ENCODE results near the gene PLAC8L1. TPM values are rescaled to one million over a fixed set of nuclear protein-coding genes. Genes with fewer than 3 reads are reported as not detected.
A peak's percentile ranks its signal among the peaks of the same experiment; 100 is the strongest.

PLAC8L1 gene
- total RNA-seq, 1 experiment from 2014 or later, result 0.77 TPM

DNA sequence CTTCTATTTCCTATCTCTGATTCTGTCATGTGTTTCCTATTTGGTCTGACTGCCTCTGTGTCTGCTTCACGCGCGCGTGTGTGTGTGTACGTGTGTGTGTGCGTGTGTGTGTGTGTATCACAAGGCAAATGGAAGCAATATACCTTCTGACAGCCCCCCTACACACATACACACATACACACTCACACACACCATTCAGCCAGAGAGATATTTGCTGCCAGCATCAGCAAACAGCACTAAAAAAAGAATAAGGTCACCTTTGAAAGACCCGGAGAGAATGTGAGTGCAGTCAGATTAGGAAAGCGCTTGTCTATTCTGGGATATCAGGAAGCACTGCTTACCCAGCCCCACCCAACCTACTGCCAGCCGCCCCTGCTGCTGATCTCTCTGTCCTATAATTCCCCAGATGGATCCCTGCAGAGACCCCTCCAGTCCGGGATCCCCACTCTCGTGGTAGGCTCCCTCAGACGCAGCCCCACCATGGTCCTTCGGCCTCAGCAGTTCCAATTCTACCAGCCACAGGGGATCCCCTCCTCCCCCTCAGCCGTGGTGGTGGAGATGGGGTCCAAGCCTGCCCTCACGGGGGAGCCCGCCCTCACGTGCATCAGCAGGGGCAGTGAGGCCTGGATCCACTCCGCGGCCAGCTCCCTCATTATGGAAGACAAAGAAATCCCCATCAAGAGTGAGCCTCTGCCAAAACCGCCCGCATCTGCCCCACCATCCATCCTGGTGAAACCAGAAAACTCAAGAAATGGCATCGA, 45.7 kb downstream of the PLAC8L1 start (continued):
- no peak for TF ChIP-seq E2F1 (CRISPR knock-in tag; IDR thresholded peaks at IDR 0.05)
- no peak for TF ChIP-seq TCF7 (CRISPR knock-in tag; IDR thresholded peaks at IDR 0.05; ENCODE audit: low read depth)
- TF ChIP-seq IRF2 (CRISPR knock-in tag; IDR thresholded peaks at IDR 0.05; ENCODE audit: borderline replicate concordance, low read depth), result no peak

- CTCF ChIA-PET, result no interaction called here
- DNase-seq (ENCODE audit: low spot score) (no peak), ATAC-seq (no peak)
- TF ChIP-seq RELA (CRISPR knock-in tag; IDR thresholded peaks at IDR 0.05; ENCODE audit: borderline replicate concordance) (no peak), PRRX2 (CRISPR knock-in tag; IDR thresholded peaks at IDR 0.05) (no peak), NFYB (CRISPR knock-in tag; conservative IDR thresholded peaks at IDR 0.05; ENCODE audit: low read depth) (no peak), HMGA2 (CRISPR knock-in tag; IDR thresholded peaks at IDR 0.05) (no peak), FOXP1 (CRISPR knock-in tag; IDR thresholded peaks at IDR 0.05; ENCODE audit: borderline replicate concordance) (no peak), ZNF263 (CRISPR knock-in tag; IDR thresholded peaks at IDR 0.05; ENCODE audit: low read depth) (no peak), KAT7 (CRISPR knock-in tag; IDR thresholded peaks at IDR 0.05; ENCODE audit: borderline replicate concordance) (no peak), FOXP4 (CRISPR knock-in tag; IDR thresholded peaks at IDR 0.05) (no peak), IRF2 (CRISPR knock-in tag; IDR thresholded peaks at IDR 0.05; ENCODE audit: borderline replicate concordance, low read depth) (no peak), SMAD3 (CRISPR knock-in tag; IDR thresholded peaks at IDR 0.05; ENCODE audit: borderline replicate concordance) (no peak), ETV6 (CRISPR knock-in tag; IDR thresholded peaks at IDR 0.05) (no peak), GRHL2 (CRISPR knock-in tag; IDR thresholded peaks at IDR 0.05; ENCODE audit: insufficient replicate concordance, severe bottlenecking) (no peak)
- TF ChIP-seq, protein P1, sequence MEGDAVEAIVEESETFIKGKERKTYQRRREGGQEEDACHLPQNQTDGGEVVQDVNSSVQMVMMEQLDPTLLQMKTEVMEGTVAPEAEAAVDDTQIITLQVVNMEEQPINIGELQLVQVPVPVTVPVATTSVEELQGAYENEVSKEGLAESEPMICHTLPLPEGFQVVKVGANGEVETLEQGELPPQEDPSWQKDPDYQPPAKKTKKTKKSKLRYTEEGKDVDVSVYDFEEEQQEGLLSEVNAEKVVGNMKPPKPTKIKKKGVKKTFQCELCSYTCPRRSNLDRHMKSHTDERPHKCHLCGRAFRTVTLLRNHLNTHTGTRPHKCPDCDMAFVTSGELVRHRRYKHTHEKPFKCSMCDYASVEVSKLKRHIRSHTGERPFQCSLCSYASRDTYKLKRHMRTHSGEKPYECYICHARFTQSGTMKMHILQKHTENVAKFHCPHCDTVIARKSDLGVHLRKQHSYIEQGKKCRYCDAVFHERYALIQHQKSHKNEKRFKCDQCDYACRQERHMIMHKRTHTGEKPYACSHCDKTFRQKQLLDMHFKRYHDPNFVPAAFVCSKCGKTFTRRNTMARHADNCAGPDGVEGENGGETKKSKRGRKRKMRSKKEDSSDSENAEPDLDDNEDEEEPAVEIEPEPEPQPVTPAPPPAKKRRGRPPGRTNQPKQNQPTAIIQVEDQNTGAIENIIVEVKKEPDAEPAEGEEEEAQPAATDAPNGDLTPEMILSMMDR (IDR thresholded peaks at IDR 0.05), result no peak
- H3K27ac Mint-ChIP-seq, result no peak overlapping the region
- no peaks in the 10 kb centered on the region for H3K4me1 Mint-ChIP-seq
- POLR2A ChIA-PET, result no interaction called here
- no peaks in the 10 kb centered on the region; the same call in 1 of the 2 replicates for H3K27me3 Mint-ChIP-seq (ENCODE audit: low read depth)
- H3K9me3 Mint-ChIP-seq, result no peaks in the 10 kb centered on the region
- no peak overlapping the region for H3K4me3 Mint-ChIP-seq
- H3K36me3 Mint-ChIP-seq, result no peaks in the 10 kb centered on the region
Observed at GRCh38 chr5:146055432-146055831, 49.9 kb downstream of the PLAC8L1 start.

DNA sequence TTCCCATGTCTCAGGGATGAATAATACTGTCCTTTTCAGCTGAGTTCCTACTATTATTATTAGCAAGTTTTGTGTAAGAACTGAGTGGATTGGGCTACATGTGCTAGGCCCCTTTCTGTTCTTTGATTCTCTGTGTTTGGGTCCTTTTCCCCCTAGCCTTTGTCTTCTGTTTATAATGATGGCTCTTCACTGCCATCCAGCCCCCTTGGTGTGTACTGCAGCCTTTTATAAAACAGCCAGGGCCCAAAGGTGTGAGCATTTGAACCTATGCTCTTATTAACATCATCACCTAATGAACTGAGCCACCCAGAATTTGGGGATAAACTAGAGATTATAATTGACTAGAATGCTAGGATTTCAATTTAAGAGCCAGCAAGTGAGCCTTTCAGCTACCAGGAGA, 52.6 kb downstream of the PLAC8L1 start:
- Mint-ChIP-seq H3K4me3 (no peak overlapping the region), H3K27me3 (ENCODE audit: low read depth) (no peaks in the 10 kb centered on the region), H3K36me3 (no peaks in the 10 kb centered on the region), H3K9me3 (no peaks in the 10 kb centered on the region), H3K4me1 (peaks cover 2% of the 10 kb centered on the region; the same call in 1 of the 2 replicates), H3K27ac (no peak overlapping the region)
- ChIA-PET CTCF (interaction anchor here (0.7 to 2.4 kb wide), 2 partner anchors 165 to 371 kb away, joined by 3 to 5 read pairs; no protein-coding TSS in a partner anchor), POLR2A (no interaction called here)
- ATAC-seq, result peak; percentile 83
- no peak for DNase-seq (ENCODE audit: low spot score)
- TF ChIP-seq GRHL2 (CRISPR knock-in tag; IDR thresholded peaks at IDR 0.05; ENCODE audit: insufficient replicate concordance, severe bottlenecking), result no peak
- TF ChIP-seq, protein P2, sequence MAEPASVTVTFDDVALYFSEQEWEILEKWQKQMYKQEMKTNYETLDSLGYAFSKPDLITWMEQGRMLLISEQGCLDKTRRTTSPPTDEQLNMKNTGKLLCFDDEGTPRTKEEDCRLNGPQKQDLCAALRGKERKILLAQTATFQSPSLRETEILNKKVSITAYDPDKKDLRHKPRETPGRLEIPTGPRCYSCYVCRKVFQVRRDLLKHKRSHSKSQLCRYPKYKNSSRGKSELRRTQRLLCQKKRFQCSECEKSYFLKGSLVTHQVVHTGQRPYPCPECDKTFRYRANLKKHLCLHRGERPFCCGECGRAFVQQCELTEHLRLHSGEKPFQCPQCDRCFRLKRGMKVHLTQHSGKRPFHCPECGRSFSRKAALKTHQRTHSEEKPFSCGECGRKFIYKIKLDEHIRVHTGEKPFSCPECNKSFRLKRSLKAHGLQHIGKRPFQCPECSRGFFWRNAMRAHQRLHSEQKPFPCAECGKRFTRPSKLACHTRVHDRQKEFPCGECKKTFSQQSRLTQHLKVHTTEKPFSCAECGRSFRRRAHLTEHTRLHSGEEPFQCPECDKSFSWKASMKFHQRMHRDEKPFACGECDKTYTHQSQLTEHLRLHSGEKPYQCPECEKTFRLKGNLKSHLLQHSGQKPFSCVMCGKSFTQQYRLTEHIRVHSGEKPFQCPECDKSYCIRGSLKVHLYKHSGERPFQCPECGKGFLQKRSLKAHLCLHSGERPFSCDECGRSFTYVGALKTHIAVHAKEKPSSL (CRISPR knock-in tag; conservative IDR thresholded peaks at IDR 0.05), result no peak
- TF ChIP-seq ZNF219 (CRISPR knock-in tag; IDR thresholded peaks at IDR 0.05; ENCODE audit: borderline replicate concordance), result no peak
- no peak for TF ChIP-seq ZNF121 (CRISPR knock-in tag; IDR thresholded peaks at IDR 0.05)
- no peak for TF ChIP-seq OVOL2 (CRISPR knock-in tag; IDR thresholded peaks at IDR 0.05; ENCODE audit: borderline replicate concordance)
- TF ChIP-seq TCF7 (CRISPR knock-in tag; IDR thresholded peaks at IDR 0.05; ENCODE audit: low read depth), result no peak
- no peak for TF ChIP-seq HMGXB4 (CRISPR knock-in tag; IDR thresholded peaks at IDR 0.05)
- TF ChIP-seq JUN (CRISPR knock-in tag; IDR thresholded peaks at IDR 0.05), result no peak
- no peak for TF ChIP-seq ZNF232 (CRISPR knock-in tag; IDR thresholded peaks at IDR 0.05)
- TF ChIP-seq CBFB (CRISPR knock-in tag; IDR thresholded peaks at IDR 0.05; ENCODE audit: low read depth), result no peak
